ENCODE results near the gene GP1BA. TPM values are rescaled to one million over a fixed set of nuclear protein-coding genes. Genes with fewer than 3 reads are reported as not detected.

The GP1BA gene
- total RNA-seq, 4 donors from 2014 or later, result not detected

DNA sequence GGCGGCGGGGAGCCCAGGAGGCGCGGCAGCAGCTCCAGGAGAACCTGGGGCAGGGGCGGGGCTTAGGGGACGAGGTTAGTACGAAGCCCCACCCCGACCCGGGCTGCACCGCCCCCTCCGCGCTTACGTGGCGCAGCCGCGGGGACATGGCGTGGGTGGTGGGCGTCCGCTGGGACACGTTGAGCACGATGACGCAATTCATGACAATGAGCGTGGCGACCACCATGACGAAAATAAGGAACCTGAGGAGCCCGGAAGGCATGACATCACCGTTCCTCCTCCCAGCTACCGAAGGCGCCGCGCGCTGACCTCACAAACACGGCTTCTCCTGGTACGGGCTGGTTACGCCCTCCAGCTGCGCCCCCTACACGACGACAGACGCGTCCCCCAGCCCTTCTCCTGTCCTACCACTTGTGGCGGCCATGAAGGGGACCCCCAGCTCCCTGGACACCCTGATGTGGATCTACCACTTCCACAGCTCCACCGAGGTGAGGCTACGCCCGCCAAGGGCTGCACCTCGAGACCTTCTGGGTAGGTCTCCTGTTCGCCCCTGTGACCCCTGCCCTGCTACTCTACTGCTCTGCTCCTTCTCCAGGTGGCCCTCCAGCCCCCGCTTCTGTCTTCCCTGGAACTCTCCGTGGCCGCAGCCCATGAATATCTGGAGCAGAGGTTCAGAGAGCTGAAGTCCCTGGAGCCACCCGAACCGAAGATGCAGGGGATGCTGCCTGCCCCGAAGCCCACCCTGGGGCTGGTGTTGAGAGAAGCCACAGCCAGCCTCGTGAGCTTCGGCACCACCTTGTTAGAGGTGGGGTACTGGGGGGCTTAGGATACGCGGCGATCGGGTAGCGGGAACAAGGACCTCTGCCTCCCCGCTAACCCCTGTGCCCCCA is 32.5 kb upstream of the GP1BA start, which contains the start of gene C17orf107:
C17orf107 (plus strand) TSS at position 196 of the 890 bp plus-strand sequence; CDS start at position 423, 227 bp downstream.
- TF ChIP-seq, protein P1, sequence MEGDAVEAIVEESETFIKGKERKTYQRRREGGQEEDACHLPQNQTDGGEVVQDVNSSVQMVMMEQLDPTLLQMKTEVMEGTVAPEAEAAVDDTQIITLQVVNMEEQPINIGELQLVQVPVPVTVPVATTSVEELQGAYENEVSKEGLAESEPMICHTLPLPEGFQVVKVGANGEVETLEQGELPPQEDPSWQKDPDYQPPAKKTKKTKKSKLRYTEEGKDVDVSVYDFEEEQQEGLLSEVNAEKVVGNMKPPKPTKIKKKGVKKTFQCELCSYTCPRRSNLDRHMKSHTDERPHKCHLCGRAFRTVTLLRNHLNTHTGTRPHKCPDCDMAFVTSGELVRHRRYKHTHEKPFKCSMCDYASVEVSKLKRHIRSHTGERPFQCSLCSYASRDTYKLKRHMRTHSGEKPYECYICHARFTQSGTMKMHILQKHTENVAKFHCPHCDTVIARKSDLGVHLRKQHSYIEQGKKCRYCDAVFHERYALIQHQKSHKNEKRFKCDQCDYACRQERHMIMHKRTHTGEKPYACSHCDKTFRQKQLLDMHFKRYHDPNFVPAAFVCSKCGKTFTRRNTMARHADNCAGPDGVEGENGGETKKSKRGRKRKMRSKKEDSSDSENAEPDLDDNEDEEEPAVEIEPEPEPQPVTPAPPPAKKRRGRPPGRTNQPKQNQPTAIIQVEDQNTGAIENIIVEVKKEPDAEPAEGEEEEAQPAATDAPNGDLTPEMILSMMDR (IDR thresholded peaks at IDR 0.05), result no peak
- TF ChIP-seq POLR2A (IDR thresholded peaks at IDR 0.05), result no peak
- peak; percentile 83 to 97 for DNase-seq (ENCODE audit: low spot score in 2 of 2)
- 10 to 20% methylated on average over 30 to 56 of the region's 60 CpGs for WGBS, 2 donors
- no peak within 1 kb of the TSS for H3K4me3 ChIP-seq (ENCODE audit: low read depth, poor library complexity, severe bottlenecking)
- intact Hi-C loops (cut with DNase I; ENCODE audit: low total_unique reads), result no loop called here

- WGBS, 2 donors, result 58 to 59% methylated on average over 49 to 65 of the region's 65 CpGs
- no peak for TF ChIP-seq POLR2A (IDR thresholded peaks at IDR 0.05)
- TF ChIP-seq, protein P1 (IDR thresholded peaks at IDR 0.05), result no peak
- DNase-seq (ENCODE audit: low spot score in 2 of 2), result no peak
- intact Hi-C loops (cut with DNase I; ENCODE audit: low total_unique reads), result no loop called here
- no peak overlapping the region for H3K4me3 ChIP-seq (ENCODE audit: low read depth, poor library complexity, severe bottlenecking)
Observed at GRCh38 chr17:4900231-4901107, 31.6 kb upstream of the GP1BA start.

DNA sequence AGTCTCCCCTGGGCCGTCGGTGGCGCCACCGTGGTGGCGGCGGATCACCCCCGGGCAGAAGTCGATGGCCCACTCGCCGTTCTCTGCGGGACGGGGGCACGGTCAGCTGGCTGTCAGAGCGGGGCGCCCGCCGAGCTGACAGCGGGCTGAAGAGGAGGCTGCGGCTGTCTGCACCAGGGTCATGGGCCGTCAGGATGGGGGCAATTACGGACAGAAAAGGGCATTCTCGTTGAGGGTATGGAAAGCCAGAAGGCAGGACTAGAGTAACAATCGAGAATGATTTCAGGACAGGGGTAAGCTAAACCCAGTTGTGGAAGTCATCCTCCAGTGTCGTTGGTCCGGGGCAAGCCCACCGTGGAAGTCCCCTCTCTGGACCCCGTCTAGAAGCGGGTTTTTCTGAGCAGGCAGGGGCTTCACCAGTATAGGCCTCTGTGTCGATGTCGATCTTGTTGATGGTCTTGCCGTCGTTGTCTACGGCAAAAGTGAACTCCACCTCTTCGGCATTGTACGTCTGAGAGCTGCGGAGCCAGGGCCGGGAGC is 30.9 kb upstream of the GP1BA start:
- intact Hi-C loops (cut with DNase I; ENCODE audit: low total_unique reads), result no loop called here
- no peak overlapping the region for H3K4me3 ChIP-seq (ENCODE audit: low read depth, poor library complexity, severe bottlenecking)
- DNase-seq (ENCODE audit: low spot score in 2 of 2), result no peak
- WGBS, 2 donors, result 66 to 86% methylated on average over 35 to 37 of the region's 37 CpGs
- TF ChIP-seq POLR2A (IDR thresholded peaks at IDR 0.05), result no peak
- TF ChIP-seq, protein P1 (IDR thresholded peaks at IDR 0.05), result no peak

DNA sequence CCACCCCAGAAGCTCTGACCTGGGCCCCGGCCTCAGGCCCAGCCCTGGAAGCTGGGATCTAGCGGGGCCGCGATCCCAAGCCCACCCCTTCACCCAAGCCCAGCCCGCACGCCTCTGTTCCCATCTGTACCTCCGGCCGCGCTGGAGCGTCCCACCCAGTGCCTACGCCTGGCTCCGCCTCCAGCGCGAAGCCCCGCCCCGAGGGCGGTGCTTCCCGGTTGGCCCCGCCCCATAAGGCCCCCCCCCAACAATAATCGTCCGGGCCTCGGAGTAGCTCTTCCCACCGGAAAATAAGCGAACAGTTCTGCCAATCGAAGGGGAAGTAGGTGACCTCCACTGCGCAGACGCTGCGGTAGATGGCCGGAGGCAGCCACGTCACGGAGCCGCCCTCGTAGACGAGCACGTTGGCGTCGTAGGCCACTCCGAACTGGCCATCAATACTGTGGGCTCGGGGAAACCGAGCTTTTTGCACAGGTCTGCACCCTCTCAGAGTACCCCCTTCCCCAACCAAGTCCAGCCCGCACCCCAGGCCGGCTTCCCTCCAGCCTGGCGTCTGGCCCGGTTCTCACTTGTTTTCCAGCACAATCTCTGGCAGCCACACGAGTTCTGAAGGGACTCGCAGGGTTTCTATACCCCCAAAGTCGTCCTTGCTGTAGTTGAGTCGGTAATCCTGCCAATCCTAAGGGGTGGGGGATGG is 30.3 kb upstream of the GP1BA start:
- 55 to 66% methylated on average over 46 to 47 of the region's 48 CpGs for WGBS, 2 donors
- TF ChIP-seq, protein P1 (IDR thresholded peaks at IDR 0.05), result no peak
- no peak for TF ChIP-seq POLR2A (IDR thresholded peaks at IDR 0.05)
- H3K4me3 ChIP-seq (ENCODE audit: low read depth, poor library complexity, severe bottlenecking), result no peak overlapping the region
- no peak for DNase-seq (ENCODE audit: low spot score in 2 of 2)
- intact Hi-C loops (cut with DNase I; ENCODE audit: low total_unique reads), result no loop called here

- 73 to 76% methylated on average over 8 of the region's 8 CpGs for WGBS, 2 donors
- intact Hi-C loops (cut with DNase I; ENCODE audit: low total_unique reads), result no loop called here
- TF ChIP-seq, protein P1 (IDR thresholded peaks at IDR 0.05), result no peak
- no peak for TF ChIP-seq POLR2A (IDR thresholded peaks at IDR 0.05)
- no peak overlapping the region for H3K4me3 ChIP-seq (ENCODE audit: low read depth, poor library complexity, severe bottlenecking)
- DNase-seq (ENCODE audit: low spot score in 2 of 2), result no peak
Observed at GRCh38 chr17:4902540-4902939, 29.5 kb upstream of the GP1BA start.
